SK-N-SH (cell line): ENCODE data around the gene RPL3. TPM values are rescaled to one million over a fixed set of nuclear protein-coding genes. Genes with fewer than 3 reads are reported as not detected.

ENCODE experiments used
- CTCF ChIA-PET: fragments of 300-600, 350-600 bp; formaldehyde crosslinking; extraction: SDS; loops from one replicate; lab custom pipeline; 2021; lab: Yijun Ruan, JAX
- POLR2A ChIA-PET: fragments of 350-600 bp; sonication (Branson Sonifier 250); formaldehyde crosslinking; extraction: SDS; loops from one replicate; lab custom pipeline; 2020; ENCODE audit warnings: antibody characterized with exemption, inconsistent platforms; lab: Yijun Ruan, JAX
- DNase-seq: peaks from one replicate; pipeline ENCODE4 v3.0.0; 2012
- H2AFZ ChIP-seq: fragments of 200-600 bp; sonication (generic); 2 replicates; pipeline ENCODE4 v1.8.1; 2016; ENCODE audit warnings: antibody characterized with exemption, mild to moderate bottlenecking, low read depth
- H3F3A ChIP-seq: fragments of 200-600 bp; sonication (generic); replicated peaks from 2 replicates; pipeline ENCODE3; 2016; ENCODE audit warnings: antibody characterized with exemption, mild to moderate bottlenecking; ENCODE audit not compliant: insufficient read depth
- H3K27ac ChIP-seq, 2 experiments: fragments of 200-500 bp in 1 of 2; fragments of 200-600 bp in 1 of 2; sonication (Bioruptor generic) in 1 of 2; sonication (generic), shearing (Covaris generic) in 1 of 2; 2 replicates each; pipeline versions ENCODE4 v1.5.1 to v1.6.1; 2014 to 2016; ENCODE audit warnings: low read depth in 2 of 2, inconsistent platforms in 1 of 2, low read length in 1 of 2, mild to moderate bottlenecking in 1 of 2, mixed read lengths in 1 of 2
- H3K27me3 ChIP-seq: fragments of 200-600 bp; sonication (generic), shearing (Covaris generic); 2 replicates; pipeline ENCODE4 v1.6.1; 2016; ENCODE audit warnings: mixed run types; ENCODE audit not compliant: insufficient read depth
- H3K36me3 ChIP-seq, 2 experiments: fragments of 200-500 bp in 1 of 2; fragments of 200-600 bp in 1 of 2; sonication (Bioruptor generic) in 1 of 2; sonication (generic) in 1 of 2; replicated peaks in 1 of 2; 2 replicates each; pipeline versions ENCODE3 to v1.5.1; 2014 to 2016; ENCODE audit warnings: low read length in 1 of 2, mild to moderate bottlenecking in 1 of 2; ENCODE audit not compliant: insufficient read depth in 2 of 2, control insufficient read depth in 1 of 2
- H3K4me1 ChIP-seq, 2 experiments: fragments of 200-500 bp in 1 of 2; fragments of 200-600 bp in 1 of 2; sonication (Bioruptor generic) in 1 of 2; sonication (generic), shearing (Covaris generic) in 1 of 2; 2 replicates each; pipeline versions ENCODE4 v1.5.1 to v1.6.1; 2014 to 2016; ENCODE audit warnings: low read depth in 1 of 2, low read length in 1 of 2, mixed run types in 1 of 2; ENCODE audit not compliant: insufficient read depth in 2 of 2, control insufficient read depth in 1 of 2
- H3K4me2 ChIP-seq: fragments of 200-600 bp; sonication (generic), shearing (Covaris generic); 2 replicates; pipeline ENCODE4 v1.6.1; 2017; ENCODE audit warnings: mixed run types
- H3K4me3 ChIP-seq, 2 experiments: fragments of 200-500 bp in 1 of 2; fragments of 200-600 bp in 1 of 2; sonication (Bioruptor generic) in 1 of 2; sonication (generic), shearing (Covaris generic) in 1 of 2; 2 replicates each; pipeline versions ENCODE4 v1.5.1 to v1.8.1; 2014 to 2016; ENCODE audit warnings: low read depth in 2 of 2, inconsistent platforms in 1 of 2, low read length in 1 of 2, mild to moderate bottlenecking in 1 of 2, mixed read lengths in 1 of 2, moderate library complexity in 1 of 2
- H3K79me2 ChIP-seq: fragments of 200-600 bp; sonication (generic); 2 replicates; pipeline ENCODE4 v1.8.1; 2017; ENCODE audit warnings: mild to moderate bottlenecking; ENCODE audit not compliant: insufficient read depth
- H3K9ac ChIP-seq: fragments of 200-600 bp; sonication (generic); 2 replicates; pipeline ENCODE4 v1.6.1; 2017; ENCODE audit warnings: mixed run types
- H3K9me2 ChIP-seq: fragments of 200-600 bp; sonication (generic); 2 replicates; pipeline ENCODE4 v1.6.1; 2017; ENCODE audit warnings: mixed run types
- H3K9me3 ChIP-seq: fragments of 200-600 bp; sonication (generic); 2 replicates; pipeline ENCODE4 v1.6.1; 2017; ENCODE audit warnings: mixed run types, mild to moderate bottlenecking, moderate library complexity
- H4K20me1 ChIP-seq: fragments of 200-600 bp; sonication (generic); 2 replicates; pipeline ENCODE4 v1.6.1; 2017; ENCODE audit warnings: mild to moderate bottlenecking, mixed run types; ENCODE audit not compliant: insufficient read depth
- JUND ChIP-seq: IDR thresholded peaks from 2 replicates; pipeline ENCODE4 v1.4.0; 2012
- USF2 ChIP-seq: fragments of 150-350 bp; IDR thresholded peaks from 2 replicates; pipeline ENCODE4 v1.6.1; 2017; ENCODE audit warnings: antibody characterized with exemption, low read length, low read depth, borderline replicate concordance
- ZBTB33 ChIP-seq: IDR thresholded peaks from 2 replicates; pipeline ENCODE4 v1.4.0; 2012; ENCODE audit warnings: low read depth, borderline replicate concordance
- WGBS: methylation state at CpG from one replicate; pipeline ENCODE4 v1.1.6; 2017; ENCODE audit warnings: low lambda C conversion rate; 5-methylcytosine and 5-hydroxymethylcytosine counted together
- polyA plus RNA-seq, 3 experiments: library from polyadenylated mRNA; depleted of rRNA; stranded (reverse); fragments of >200 nt; gene quantifications; 2 replicates each; pipeline ENCODE4 v1.2.3, GENCODE V29; 2012

Gene RPL3
- polyA plus RNA-seq, 1 of the 3 experiments (the other 2 are of a cell fraction) = 4,976 TPM

DNA sequence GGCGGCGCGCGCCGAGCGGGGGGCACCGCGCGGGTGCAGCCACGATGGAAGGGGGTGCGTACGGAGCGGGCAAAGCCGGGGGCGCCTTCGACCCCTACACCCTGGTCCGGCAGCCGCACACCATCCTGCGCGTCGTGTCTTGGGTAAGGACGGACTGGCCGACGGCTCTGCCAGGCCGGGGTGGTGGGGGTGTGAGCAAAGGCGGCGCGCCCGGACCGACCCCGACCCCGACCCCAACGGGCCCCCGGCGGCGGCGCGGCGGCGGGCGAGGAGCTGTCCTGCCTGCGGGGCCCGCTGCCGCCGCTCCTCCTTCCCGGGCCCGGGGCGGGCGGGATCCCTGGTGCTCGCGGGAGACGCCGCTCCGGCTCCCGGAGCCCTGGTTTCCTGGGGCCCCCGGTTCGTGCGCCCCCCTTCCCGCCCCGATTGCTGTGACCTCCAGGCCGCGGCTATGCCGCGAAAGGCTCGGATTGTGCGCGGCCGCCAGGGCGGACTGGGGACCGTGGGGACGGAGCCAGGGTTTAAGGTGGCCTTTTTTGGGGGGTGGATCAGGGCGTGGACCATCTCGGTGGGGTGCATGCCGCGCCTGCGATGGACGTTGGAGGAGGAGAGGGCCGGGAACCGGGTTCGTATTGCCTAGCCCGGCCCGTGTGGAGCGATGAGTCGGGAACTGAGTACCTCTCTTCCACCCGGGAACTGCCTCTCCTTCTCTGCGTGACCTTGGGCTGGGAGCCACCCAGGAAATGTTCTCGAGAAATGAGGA lies 30.7 kb upstream of the RPL3 start, which contains the start of gene SYNGR1:
Gene SYNGR1 (plus strand): TSS at position 25 of the 760 bp plus-strand sequence. CDS start 20 bp downstream, at position 45.
- no peaks in the 10 kb centered on the region for H3K27me3 ChIP-seq
- H3K9me3 ChIP-seq = no peaks in the 10 kb centered on the region
- peak within 1 kb of the TSS; percentile 56 to 68 for H3K4me3 ChIP-seq
- peak within 1 kb of the TSS; percentile 65; the same call in 1 of the 2 replicates for H2AFZ ChIP-seq
- H3K4me1 ChIP-seq = peaks cover 0 to 13% of the 10 kb centered on the region in 2 experiments; a peak in 1 of 4 replicates
- ChIA-PET POLR2A (interaction anchor here (1.6 kb wide), 1 partner anchor 31 kb away, joined by 9 read pairs; the partner anchor contains the start of gene RPL3), CTCF (interaction anchor here (1.4 kb wide), 1 partner anchor 179 kb away, joined by 4 read pairs; no protein-coding TSS in a partner anchor)
- peak within 1 kb of the TSS; percentile 55 for H3K9ac ChIP-seq
- DNase-seq = peak; percentile 69
- H3K27ac ChIP-seq = peak within 1 kb of the TSS in 1 of 2 experiments; percentile 34; a peak in 1 of 4 replicates
- 0% methylated on average over 1 of the region's 87 CpGs for WGBS
- no peaks in the 10 kb centered on the region for H3F3A ChIP-seq
- peak within 1 kb of the TSS; percentile 73 for H3K4me2 ChIP-seq
- H4K20me1 ChIP-seq = no peaks in the 10 kb centered on the region
- TF ChIP-seq ZBTB33 (no peak), JUND (no peak)
- no peaks in the 10 kb centered on the region for H3K36me3 ChIP-seq
- H3K79me2 ChIP-seq = no peaks in the 10 kb centered on the region
- H3K9me2 ChIP-seq = no peaks in the 10 kb centered on the region

GRCh38 chr22:39349506-39349966 lies 30.1 kb upstream of the RPL3 start:
- H3F3A ChIP-seq = no peaks in the 10 kb centered on the region
- peak; percentile 95 for DNase-seq
- H2AFZ ChIP-seq = peak overlapping the region; percentile 65; the same call in 1 of the 2 replicates
- no peaks in the 10 kb centered on the region for H4K20me1 ChIP-seq
- H3K36me3 ChIP-seq = no peaks in the 10 kb centered on the region
- CTCF ChIA-PET = interaction anchor here (1.0 to 1.4 kb wide), 3 partner anchors 33 to 179 kb away, joined by 3 to 4 read pairs (median 4); no protein-coding TSS in a partner anchor
- H3K9ac ChIP-seq = no peak overlapping the region
- H3K79me2 ChIP-seq = no peaks in the 10 kb centered on the region
- no CpG with 5 or more reads among the region's 57 CpGs for WGBS
- H3K27ac ChIP-seq = peak overlapping the region in 1 of 2 experiments; percentile 22; a peak in 1 of 4 replicates
- no peaks in the 10 kb centered on the region for H3K9me3 ChIP-seq
- peak overlapping the region; percentile 66 for H3K4me2 ChIP-seq
- H3K9me2 ChIP-seq = no peaks in the 10 kb centered on the region
- H3K4me3 ChIP-seq = peak overlapping the region; percentile 52 to 56
- POLR2A ChIA-PET = interaction anchor here (1.6 kb wide), 1 partner anchor 30 kb away, joined by 9 read pairs; the partner anchor contains the start of gene RPL3
- TF ChIP-seq USF2 = no peak
- H3K27me3 ChIP-seq = no peaks in the 10 kb centered on the region
- peaks cover 0 to 13% of the 10 kb centered on the region in 2 experiments; a peak in 1 of 4 replicates for H3K4me1 ChIP-seq
